Psoas muscle (tissue), 8 donors: ENCODE measurements around the gene WTAP. TPM values are rescaled to one million over a fixed set of nuclear protein-coding genes. Genes with fewer than 3 reads are reported as not detected.
A peak's percentile ranks its signal among the peaks of the same experiment; 100 is the strongest.

Source experiments
- ATAC-seq, 4 donors: fragments of 200-7000 bp; cut with Tn5 transposase; one replicate each; pipeline ENCODE4 v1.9.1; 2020; ENCODE audit warnings: moderate library complexity in 3 of 4, mild to moderate bottlenecking in 2 of 4
- DNase-seq, 2 donors: peaks; one replicate each; pipeline ENCODE4 v3.0.0-alpha.2; 2020
- H3K27ac ChIP-seq: fragments of 200-600 bp; one replicate; pipeline ENCODE4 v1.8.0; 2022
- H3K27me3 ChIP-seq, 3 donors: fragments of 200-600 bp in 1 of 3; one replicate each; pipeline versions ENCODE4 v1.6.1 to v1.8.0; 2013 to 2022; ENCODE audit warnings: low read length in 2 of 3, mild to moderate bottlenecking in 2 of 3, moderate library complexity in 1 of 3; ENCODE audit not compliant: insufficient read depth in 3 of 3
- H3K36me3 ChIP-seq, 2 donors: fragments of 200-600 bp in 1 of 2; one replicate each; pipeline versions ENCODE4 v1.6.1 to v1.8.0; 2013 to 2022; ENCODE audit warnings: low read depth in 1 of 2, mild to moderate bottlenecking in 1 of 2, moderate library complexity in 1 of 2; ENCODE audit not compliant: insufficient read depth in 1 of 2
- H3K4me1 ChIP-seq: fragments of 200-600 bp; one replicate; pipeline ENCODE4 v1.8.0; 2022
- H3K4me3 ChIP-seq: fragments of 200-600 bp; one replicate; pipeline ENCODE4 v1.8.0; 2022; ENCODE audit warnings: mild to moderate bottlenecking
- H3K9me3 ChIP-seq: fragments of 200-600 bp; one replicate; pipeline ENCODE4 v1.8.0; 2022
- WGBS, 3 donors: extraction: QIAGEN DNeasy Blood & Tissue Kit; methylation state at CpG; one replicate each; pipeline versions ENCODE4 v1.1.6 to v1.1.7; 2013; 5-methylcytosine and 5-hydroxymethylcytosine counted together
- intact Hi-C, 2 donors: fragments of 100-400 bp; cut with DNase I; formaldehyde crosslinking; loops; one replicate each; pipeline versions ENCODE4 v1.11.0 to v1.14.2; 2022
- polyA plus RNA-seq, 3 donors: library from polyadenylated mRNA; stranded (reverse); fragments of 200-250 nt; gene quantifications; one replicate each; pipeline ENCODE4 v1.2.3, GENCODE V29; 2013
- total RNA-seq, 4 donors: library from RNA; stranded (reverse); fragmentation: NEBNext Ultra II Directional in 2 of 4; extraction: Animal tissue kit (Norgen Biotek cat#: 25700) in 2 of 4; gene quantifications; one replicate each; pipeline versions ENCODE4 v1.2.1 to v1.2.4, GENCODE V29; 2021 to 2023
- TF ChIP-seq, protein P1 (sequence below): fragments of 200-600 bp; IDR thresholded peaks from one replicate; pipeline ENCODE4 v1.8.0; 2022; ENCODE audit warnings: antibody characterized with exemption
- donor health status: healthy with polysubstance abuse.
- donor health status: DM: no; HTN: no; CAD: no; lungs with moderate emphysema.
- donor health status: Bipolar disorder and iron deficiency.
- donor health status: healthy.
- donor health status: DM: yes; HTN: yes; CAD: no.
- donor health status: DM: no; HTN: no; CAD: no.
- donor health status: DM: no; HTN: no; CAD: no.
- donor health status: DM: yes; HTN: yes; CAD: no.

WTAP gene
- total and polyA plus RNA-seq, 7 donors = 51.8 to 284 (median 131) TPM

DNA sequence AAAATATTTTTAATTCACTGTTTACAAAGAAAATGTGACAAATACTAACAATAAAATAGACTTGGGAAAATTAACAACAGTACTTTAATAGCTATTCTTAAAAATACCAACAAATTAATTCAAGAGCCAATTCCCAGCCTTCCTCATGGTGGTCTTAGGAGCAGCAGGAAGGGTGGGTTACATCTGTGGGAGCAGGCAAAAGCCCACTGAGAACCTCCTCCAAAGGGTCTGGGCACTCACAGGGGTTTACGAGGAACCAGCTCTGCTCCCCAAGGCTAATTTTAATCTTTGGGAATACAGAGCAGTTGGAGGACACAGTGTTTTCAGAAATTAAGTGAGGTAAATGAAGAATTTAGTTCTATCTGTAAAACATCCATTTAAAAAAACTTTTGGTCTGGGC lies 44.5 kb upstream of the WTAP start:
- intact Hi-C loops = loop anchor here in 1 of 2 donors (5.0 kb wide), 1 partner anchor 59 kb away; no protein-coding TSS in a partner anchor
- Histone ChIP-seq H3K4me3 (no peak overlapping the region), H3K4me1 (peaks cover 32% of the 10 kb centered on the region), H3K27ac (peak overlapping the region; percentile 53), H3K27me3 (no peaks in the 10 kb centered on the region), H3K9me3 (no peaks in the 10 kb centered on the region), H3K36me3 (peaks cover 7 to 100% of the 10 kb centered on the region in 2 donors)
- WGBS, 3 donors = 82 to 100% (median 89%) methylated on average over 1 of the region's 1 CpG
- no peak for DNase-seq
- no peak for ATAC-seq
- TF ChIP-seq, protein P1, sequence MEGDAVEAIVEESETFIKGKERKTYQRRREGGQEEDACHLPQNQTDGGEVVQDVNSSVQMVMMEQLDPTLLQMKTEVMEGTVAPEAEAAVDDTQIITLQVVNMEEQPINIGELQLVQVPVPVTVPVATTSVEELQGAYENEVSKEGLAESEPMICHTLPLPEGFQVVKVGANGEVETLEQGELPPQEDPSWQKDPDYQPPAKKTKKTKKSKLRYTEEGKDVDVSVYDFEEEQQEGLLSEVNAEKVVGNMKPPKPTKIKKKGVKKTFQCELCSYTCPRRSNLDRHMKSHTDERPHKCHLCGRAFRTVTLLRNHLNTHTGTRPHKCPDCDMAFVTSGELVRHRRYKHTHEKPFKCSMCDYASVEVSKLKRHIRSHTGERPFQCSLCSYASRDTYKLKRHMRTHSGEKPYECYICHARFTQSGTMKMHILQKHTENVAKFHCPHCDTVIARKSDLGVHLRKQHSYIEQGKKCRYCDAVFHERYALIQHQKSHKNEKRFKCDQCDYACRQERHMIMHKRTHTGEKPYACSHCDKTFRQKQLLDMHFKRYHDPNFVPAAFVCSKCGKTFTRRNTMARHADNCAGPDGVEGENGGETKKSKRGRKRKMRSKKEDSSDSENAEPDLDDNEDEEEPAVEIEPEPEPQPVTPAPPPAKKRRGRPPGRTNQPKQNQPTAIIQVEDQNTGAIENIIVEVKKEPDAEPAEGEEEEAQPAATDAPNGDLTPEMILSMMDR = no peak

DNA sequence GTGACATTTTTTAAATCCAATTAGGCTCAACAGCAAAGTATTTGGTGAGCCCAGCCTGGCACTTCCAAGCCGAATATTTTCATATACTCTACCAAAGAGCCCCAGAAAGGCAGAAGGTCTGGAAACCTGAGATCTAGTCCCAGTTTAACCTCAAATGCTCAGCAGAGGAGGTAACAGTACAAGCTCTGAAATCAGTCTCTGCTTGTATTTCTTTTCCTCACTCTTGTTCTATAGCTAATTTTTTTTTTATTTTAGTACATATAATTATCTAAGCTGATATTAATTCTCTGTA lies 43.3 kb upstream of the WTAP start:
- Histone ChIP-seq H3K27ac (peak overlapping the region; percentile 53), H3K4me1 (peaks cover 40% of the 10 kb centered on the region), H3K36me3 (peaks cover 8 to 100% of the 10 kb centered on the region in 2 donors), H3K9me3 (no peaks in the 10 kb centered on the region), H3K4me3 (peak overlapping the region; percentile 13), H3K27me3 (no peaks in the 10 kb centered on the region)
- 80 to 94% (median 83%) methylated on average over 1 of the region's 1 CpG for WGBS, 3 donors
- ATAC-seq = no peak
- TF ChIP-seq, protein P1 = no peak
- no peak for DNase-seq
- intact Hi-C loops = loop anchor here in 1 of 2 donors (5.0 kb wide), 1 partner anchor 58 kb away; no protein-coding TSS in a partner anchor

DNA sequence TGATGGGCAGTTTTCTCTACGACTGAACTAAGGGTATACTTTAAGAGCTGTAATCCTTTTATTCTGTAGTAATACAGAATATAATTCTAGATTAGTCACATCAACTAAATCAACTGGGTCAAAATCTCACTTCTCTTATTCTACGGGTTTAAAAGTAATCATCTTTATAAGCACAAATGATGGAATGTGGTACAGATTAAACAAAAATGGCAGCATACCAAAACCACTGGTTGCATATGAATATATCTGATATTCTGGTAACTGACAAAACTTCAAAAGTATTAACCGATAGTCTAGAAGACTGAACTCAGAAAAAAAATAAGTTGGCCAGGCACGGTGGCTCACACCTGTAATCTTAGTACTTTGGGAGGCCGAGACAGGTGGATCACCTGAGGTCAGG lies 41.3 kb upstream of the WTAP start:
- intact Hi-C loops = loop anchor here in 1 of 2 donors (5.0 kb wide), 1 partner anchor 66 kb away; no protein-coding TSS in a partner anchor
- no peak overlapping the region for H3K4me3 ChIP-seq
- H3K27me3 ChIP-seq = no peaks in the 10 kb centered on the region
- ATAC-seq = no peak
- no peaks in the 10 kb centered on the region for H3K9me3 ChIP-seq
- peaks cover 14 to 100% of the 10 kb centered on the region in 2 donors for H3K36me3 ChIP-seq
- H3K27ac ChIP-seq = no peak overlapping the region
- 75 to 76% (median 75%) methylated on average over 5 of the region's 5 CpGs for WGBS, 3 donors
- TF ChIP-seq, protein P1 = no peak
- peaks cover 61% of the 10 kb centered on the region for H3K4me1 ChIP-seq
- DNase-seq = no peak

DNA sequence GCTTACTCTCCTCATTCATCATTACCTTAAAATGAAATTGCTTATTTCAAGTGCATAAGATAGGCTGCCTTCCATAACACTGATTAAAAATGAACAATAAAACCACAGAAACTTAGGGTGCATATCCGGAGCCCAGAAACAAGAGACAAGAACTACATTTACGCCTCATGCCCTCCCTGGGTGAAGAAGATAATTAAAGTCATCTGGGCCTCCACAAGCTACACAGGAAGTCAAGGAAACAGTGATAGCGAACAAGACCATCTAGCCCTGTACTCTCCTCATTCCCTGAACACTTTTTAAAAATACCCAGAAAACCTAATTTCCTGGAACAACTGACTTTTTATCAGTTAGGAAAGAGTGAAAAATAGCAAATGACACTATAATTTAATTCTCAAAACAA lies 40.6 kb upstream of the WTAP start:
- DNase-seq = no peak
- H3K4me1 ChIP-seq = peaks cover 66% of the 10 kb centered on the region
- WGBS, 3 donors = 69 to 86% (median 82%) methylated on average over 3 of the region's 3 CpGs
- TF ChIP-seq, protein P1 = no peak
- ATAC-seq = no peak
- H3K36me3 ChIP-seq = peaks cover 12 to 100% of the 10 kb centered on the region in 2 donors
- H3K27me3 ChIP-seq = no peaks in the 10 kb centered on the region
- no peaks in the 10 kb centered on the region for H3K9me3 ChIP-seq
- intact Hi-C loops = loop anchor here in 1 of 2 donors (5.0 kb wide), 1 partner anchor 66 kb away; no protein-coding TSS in a partner anchor
- peak overlapping the region; percentile 99 for H3K4me3 ChIP-seq
- H3K27ac ChIP-seq = no peak overlapping the region

DNA sequence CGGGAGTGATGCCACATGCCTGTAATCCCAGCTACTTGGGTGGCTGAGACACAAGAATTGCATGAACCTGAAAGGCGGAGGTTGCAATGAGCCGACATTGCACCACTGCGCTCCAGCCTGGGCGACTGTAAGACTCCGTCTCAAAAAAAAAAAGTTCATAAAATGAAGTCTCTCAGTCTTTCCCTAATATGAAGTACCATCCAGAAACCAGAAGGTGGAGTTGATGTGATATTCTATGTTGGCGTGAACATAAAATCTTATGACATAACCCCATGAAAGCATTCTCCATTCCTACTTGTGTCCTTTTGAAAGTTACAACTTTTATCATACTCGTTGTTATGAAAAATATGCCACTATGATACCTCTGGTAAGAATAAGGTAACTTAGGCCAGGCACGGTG lies 40.0 kb upstream of the WTAP start:
- Histone ChIP-seq H3K4me1 (peaks cover 67% of the 10 kb centered on the region), H3K27me3 (no peaks in the 10 kb centered on the region), H3K4me3 (peak overlapping the region; percentile 99), H3K9me3 (no peaks in the 10 kb centered on the region), H3K36me3 (peaks cover 8 to 100% of the 10 kb centered on the region in 2 donors), H3K27ac (no peak overlapping the region)
- DNase-seq (no peak), ATAC-seq (no peak)
- intact Hi-C loops = loop anchor here in 1 of 2 donors (5.0 kb wide), 1 partner anchor 65 kb away; no protein-coding TSS in a partner anchor
- TF ChIP-seq, protein P1 = no peak
- 88 to 90% (median 89%) methylated on average over 9 of the region's 9 CpGs for WGBS, 3 donors
